AG20443 (cell line): ENCODE results near the gene PIGC.

Source experiments
- DNase-seq: peaks from one replicate; pipeline ENCODE4 v3.0.0; 2012; ENCODE audit warnings: low spot score, mixed read lengths

PIGC gene

GRCh38 chr1:172398193-172398592, 45.7 kb downstream of the PIGC start:
- no peak for DNase-seq

GRCh38 chr1:172397633-172398032, 46.2 kb downstream of the PIGC start:
- no peak for DNase-seq

GRCh38 chr1:172397221-172397620, 46.6 kb downstream of the PIGC start:
- no peak for DNase-seq

GRCh38 chr1:172395576-172395975, 48.3 kb downstream of the PIGC start:
- no peak for DNase-seq

GRCh38 chr1:172394811-172395210, 49.1 kb downstream of the PIGC start:
- no peak for DNase-seq

- DNase-seq = no peak
Observed at GRCh38 chr1:172394141-172394751, 49.6 kb downstream of the PIGC start.

- DNase-seq = no peak
Observed at GRCh38 chr1:172393354-172393753, 50.5 kb downstream of the PIGC start.

GRCh38 chr1:172391976-172392375, 51.9 kb downstream of the PIGC start:
- DNase-seq = peak; percentile 14
